MM.1S (cell line): ENCODE results near the gene PFDN1.
"Not testable (repeated sequence)": the region's sequence is repeated elsewhere in the genome, so short reads cannot be mapped to it uniquely, and the experiment has no call there.

ENCODE experiments used
- DNase-seq: peaks from one replicate; pipeline ENCODE4 v3.0.0-alpha.2; 2015
- H2AFZ ChIP-seq: fragments of 300-600 bp; sonication (generic); 2 replicates; pipeline ENCODE4 v1.6.0; 2016; ENCODE audit warnings: antibody characterized with exemption, low read length
- H3F3A ChIP-seq: fragments of 300-600 bp; sonication (generic); 2 replicates; pipeline ENCODE4 v1.6.1; 2016; ENCODE audit warnings: mild to moderate bottlenecking, antibody characterized with exemption, low read length, moderate library complexity, mixed read lengths; ENCODE audit not compliant: insufficient read depth
- H3K27ac ChIP-seq: fragments of 300-600 bp; sonication (generic); 2 replicates; pipeline ENCODE4 v1.5.1; 2016; ENCODE audit warnings: mild to moderate bottlenecking, low read length
- H3K27me3 ChIP-seq: fragments of 300-600 bp; sonication (generic); replicated peaks from 2 replicates; pipeline ENCODE4 v1.6.0; 2016; ENCODE audit warnings: low read length; ENCODE audit not compliant: insufficient read depth
- H3K36me3 ChIP-seq: fragments of 300-600 bp; sonication (generic); replicated peaks from 2 replicates; pipeline ENCODE4 v1.6.1; 2016; ENCODE audit warnings: mild to moderate bottlenecking, low read length, mixed read lengths; ENCODE audit not compliant: insufficient read depth
- H3K4me1 ChIP-seq: fragments of 300-600 bp; sonication (generic); 2 replicates; pipeline ENCODE4 v1.6.1; 2016; ENCODE audit warnings: low read length, mixed read lengths
- H3K4me2 ChIP-seq: fragments of 300-600 bp; sonication (generic); 2 replicates; pipeline ENCODE4 v1.6.0; 2016; ENCODE audit warnings: low read depth, low read length
- H3K4me3 ChIP-seq: fragments of 300-600 bp; sonication (generic); 2 replicates; pipeline ENCODE4 v1.5.1; 2016; ENCODE audit warnings: low read length, mixed read lengths
- H3K79me2 ChIP-seq: fragments of 300-600 bp; sonication (generic); 2 replicates; pipeline ENCODE4 v1.6.1; 2016; ENCODE audit warnings: mixed run types, low read length, mixed read lengths
- H3K9ac ChIP-seq: fragments of 300-600 bp; sonication (generic); 2 replicates; pipeline ENCODE4 v1.6.1; 2016; ENCODE audit warnings: low read length, mixed read lengths
- H3K9me2 ChIP-seq: fragments of 300-600 bp; sonication (generic); replicated peaks from 2 replicates; pipeline ENCODE4 v1.6.1; 2016; ENCODE audit warnings: mild to moderate bottlenecking, low read length, mixed read lengths; ENCODE audit not compliant: insufficient read depth
- H3K9me3 ChIP-seq: fragments of 300-600 bp; sonication (generic); replicated peaks from 2 replicates; pipeline ENCODE4 v1.6.1; 2016; ENCODE audit warnings: mild to moderate bottlenecking, low read length, mixed read lengths; ENCODE audit not compliant: insufficient read depth
- H4K20me1 ChIP-seq: fragments of 300-600 bp; sonication (generic); 2 replicates; pipeline ENCODE4 v1.6.1; 2016; ENCODE audit warnings: mild to moderate bottlenecking, low read length, moderate library complexity, mixed read lengths; ENCODE audit not compliant: insufficient read depth
- EZH2 ChIP-seq: fragments of 300-600 bp; sonication (generic); optimal IDR thresholded peaks from 2 replicates; pipeline ENCODE3; 2017; ENCODE audit warnings: low read depth, mild to moderate bottlenecking, antibody characterized with exemption, low read length, mixed read lengths
- EZH2phosphoT487 ChIP-seq: fragments of 300-600 bp; sonication (generic); IDR thresholded peaks from 2 replicates; pipeline ENCODE4 v1.6.1; 2018; ENCODE audit warnings: antibody characterized with exemption, low read length
- TF ChIP-seq, protein P1 (sequence below): fragments of 300-600 bp; sonication (generic); IDR thresholded peaks from 2 replicates; pipeline ENCODE4 v1.5.1; 2016; ENCODE audit warnings: antibody characterized with exemption, low read length, mixed read lengths

The PFDN1 gene

DNA sequence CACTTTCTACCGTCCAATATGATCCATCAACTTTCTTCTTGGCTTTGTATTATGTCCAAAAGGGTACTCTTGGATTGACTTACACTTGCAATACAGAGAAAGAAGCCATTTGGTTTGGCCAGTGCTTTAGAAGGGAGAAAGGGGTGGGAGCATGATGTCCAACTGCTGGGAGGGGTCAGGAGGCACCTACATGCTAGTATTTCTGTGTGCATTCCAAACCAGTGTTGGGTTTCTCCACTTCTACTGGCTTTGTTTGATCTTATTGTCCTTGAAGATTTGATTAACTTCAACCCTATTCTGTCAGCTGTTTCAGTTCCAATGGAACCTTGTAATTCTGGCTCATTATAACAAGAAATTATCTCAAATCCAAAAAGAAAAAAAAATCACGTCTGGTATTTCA lies 100.3 kb downstream of the PFDN1 start:
- DNase-seq, result no peak
- H3K36me3 ChIP-seq, result no peaks in the 10 kb centered on the region
- no peak overlapping the region for H3K4me3 ChIP-seq
- peaks cover 9% of the 10 kb centered on the region for H3K4me1 ChIP-seq
- H2AFZ ChIP-seq, result no peak overlapping the region
- no peak for TF ChIP-seq EZH2
- no peaks in the 10 kb centered on the region for H3K9me2 ChIP-seq
- H3K9me3 ChIP-seq, result no peaks in the 10 kb centered on the region
- H4K20me1 ChIP-seq, result no peaks in the 10 kb centered on the region
- no peaks in the 10 kb centered on the region for H3K79me2 ChIP-seq
- H3K9ac ChIP-seq, result no peak overlapping the region
- H3F3A ChIP-seq, result no peaks in the 10 kb centered on the region
- no peaks in the 10 kb centered on the region for H3K27me3 ChIP-seq
- no peak overlapping the region for H3K4me2 ChIP-seq
- H3K27ac ChIP-seq, result no peak overlapping the region

DNA sequence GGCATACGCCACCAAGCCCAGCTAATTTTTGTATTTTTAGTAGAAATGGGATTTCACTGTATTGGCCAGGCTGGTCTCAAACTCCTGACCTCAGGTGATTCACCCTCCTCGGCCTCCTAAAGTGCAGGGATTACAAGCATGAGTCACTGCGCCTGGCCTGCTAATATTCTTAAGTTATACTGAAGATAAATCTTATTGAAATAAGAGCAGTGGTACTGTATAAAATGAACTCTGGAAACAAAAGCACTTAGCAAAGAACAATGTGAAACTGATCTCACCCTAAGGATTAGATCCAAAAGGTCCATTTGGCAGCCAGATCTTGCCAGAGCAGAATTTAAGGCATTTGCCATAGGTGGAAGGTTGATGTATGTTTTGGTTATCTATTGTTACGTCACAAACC lies 100.8 kb downstream of the PFDN1 start:
- TF ChIP-seq EZH2 (no peak), EZH2phosphoT487 (no peak)
- TF ChIP-seq, protein P1, sequence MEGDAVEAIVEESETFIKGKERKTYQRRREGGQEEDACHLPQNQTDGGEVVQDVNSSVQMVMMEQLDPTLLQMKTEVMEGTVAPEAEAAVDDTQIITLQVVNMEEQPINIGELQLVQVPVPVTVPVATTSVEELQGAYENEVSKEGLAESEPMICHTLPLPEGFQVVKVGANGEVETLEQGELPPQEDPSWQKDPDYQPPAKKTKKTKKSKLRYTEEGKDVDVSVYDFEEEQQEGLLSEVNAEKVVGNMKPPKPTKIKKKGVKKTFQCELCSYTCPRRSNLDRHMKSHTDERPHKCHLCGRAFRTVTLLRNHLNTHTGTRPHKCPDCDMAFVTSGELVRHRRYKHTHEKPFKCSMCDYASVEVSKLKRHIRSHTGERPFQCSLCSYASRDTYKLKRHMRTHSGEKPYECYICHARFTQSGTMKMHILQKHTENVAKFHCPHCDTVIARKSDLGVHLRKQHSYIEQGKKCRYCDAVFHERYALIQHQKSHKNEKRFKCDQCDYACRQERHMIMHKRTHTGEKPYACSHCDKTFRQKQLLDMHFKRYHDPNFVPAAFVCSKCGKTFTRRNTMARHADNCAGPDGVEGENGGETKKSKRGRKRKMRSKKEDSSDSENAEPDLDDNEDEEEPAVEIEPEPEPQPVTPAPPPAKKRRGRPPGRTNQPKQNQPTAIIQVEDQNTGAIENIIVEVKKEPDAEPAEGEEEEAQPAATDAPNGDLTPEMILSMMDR, result no peak

DNA sequence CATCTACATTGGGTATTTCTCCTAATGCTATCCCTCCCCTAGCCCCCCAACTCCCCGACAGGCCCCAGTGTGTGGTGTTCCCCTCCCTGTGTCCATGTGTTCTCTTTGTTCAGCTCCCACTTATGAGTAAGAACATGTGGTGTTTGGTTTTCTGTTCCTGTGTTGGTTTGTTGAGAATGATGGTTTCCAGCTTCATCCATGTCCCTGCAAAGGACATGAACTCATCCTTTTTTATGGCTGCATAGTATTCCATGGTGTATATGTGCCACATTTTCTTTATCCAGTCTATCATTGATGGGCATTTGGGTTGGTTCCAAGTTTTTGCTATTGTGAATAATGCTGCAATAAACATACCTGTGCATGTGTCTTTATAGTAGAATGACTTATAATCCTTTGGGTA lies 104.0 kb downstream of the PFDN1 start:
- H3K4me3 ChIP-seq, DNase-seq, H3K27me3 ChIP-seq, H3K9me2 ChIP-seq, H2AFZ ChIP-seq, H4K20me1 ChIP-seq, H3K36me3 ChIP-seq, H3K9ac ChIP-seq, H3K79me2 ChIP-seq, H3K4me1 ChIP-seq, H3K9me3 ChIP-seq, H3K4me2 ChIP-seq, H3F3A ChIP-seq, H3K27ac ChIP-seq: not testable (repeated sequence)

More for the DNA sequence above, 100.8 kb downstream of the PFDN1 start:
- no peak overlapping the region for H3K27ac ChIP-seq
- DNase-seq, result no peak
- peaks cover 4% of the 10 kb centered on the region for H3K4me1 ChIP-seq
- no peaks in the 10 kb centered on the region for H4K20me1 ChIP-seq
- no peaks in the 10 kb centered on the region for H3K79me2 ChIP-seq
- H3K9me2 ChIP-seq, result no peaks in the 10 kb centered on the region
- no peak overlapping the region for H3K9ac ChIP-seq
- no peak overlapping the region for H3K4me3 ChIP-seq
- no peaks in the 10 kb centered on the region for H3K9me3 ChIP-seq
- H3K4me2 ChIP-seq, result no peak overlapping the region
- no peaks in the 10 kb centered on the region for H3K36me3 ChIP-seq
- H3F3A ChIP-seq, result no peaks in the 10 kb centered on the region
- H3K27me3 ChIP-seq, result no peaks in the 10 kb centered on the region
- no peak overlapping the region for H2AFZ ChIP-seq

DNA sequence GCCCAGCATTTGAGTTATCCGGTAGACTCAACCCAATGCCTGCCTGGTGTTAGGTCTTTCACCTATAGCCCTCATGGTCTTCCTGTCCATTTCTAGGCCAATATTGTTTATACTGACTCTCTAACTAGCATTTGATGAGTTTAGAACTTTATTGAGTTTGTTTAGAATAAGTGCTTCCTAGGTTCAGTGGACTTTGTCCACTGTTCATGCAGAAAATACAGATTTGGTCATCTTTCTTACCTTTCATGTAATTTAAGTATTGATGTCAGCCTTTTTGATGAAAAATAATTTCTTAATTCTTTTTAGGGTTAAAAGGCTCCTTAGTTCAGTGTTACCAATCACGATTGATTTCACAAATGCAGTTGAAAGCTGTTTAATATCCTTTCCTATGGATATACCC lies 105.9 kb downstream of the PFDN1 start:
- DNase-seq, result no peak
- H3K4me3 ChIP-seq, result no peak overlapping the region
- H3K4me1 ChIP-seq, result no peaks in the 10 kb centered on the region
- H3K36me3 ChIP-seq, result no peaks in the 10 kb centered on the region
- H2AFZ ChIP-seq, result no peak overlapping the region
- H3F3A ChIP-seq, result no peaks in the 10 kb centered on the region
- H3K9me3 ChIP-seq, result no peaks in the 10 kb centered on the region
- no peaks in the 10 kb centered on the region for H3K27me3 ChIP-seq
- TF ChIP-seq, protein P1, result no peak
- TF ChIP-seq EZH2, result no peak
- TF ChIP-seq EZH2phosphoT487, result no peak
- H3K9me2 ChIP-seq, result no peaks in the 10 kb centered on the region
- H3K79me2 ChIP-seq, result no peaks in the 10 kb centered on the region
- H3K4me2 ChIP-seq, result no peak overlapping the region
- no peak overlapping the region for H3K9ac ChIP-seq
- no peaks in the 10 kb centered on the region for H4K20me1 ChIP-seq
- H3K27ac ChIP-seq, result no peak overlapping the region
